ENCODE data around the gene PRAMEF11.
"Not testable (repeated sequence)": the region's sequence is repeated elsewhere in the genome, so short reads cannot be mapped to it uniquely, and the experiment has no call there.

PRAMEF11 gene

DNA sequence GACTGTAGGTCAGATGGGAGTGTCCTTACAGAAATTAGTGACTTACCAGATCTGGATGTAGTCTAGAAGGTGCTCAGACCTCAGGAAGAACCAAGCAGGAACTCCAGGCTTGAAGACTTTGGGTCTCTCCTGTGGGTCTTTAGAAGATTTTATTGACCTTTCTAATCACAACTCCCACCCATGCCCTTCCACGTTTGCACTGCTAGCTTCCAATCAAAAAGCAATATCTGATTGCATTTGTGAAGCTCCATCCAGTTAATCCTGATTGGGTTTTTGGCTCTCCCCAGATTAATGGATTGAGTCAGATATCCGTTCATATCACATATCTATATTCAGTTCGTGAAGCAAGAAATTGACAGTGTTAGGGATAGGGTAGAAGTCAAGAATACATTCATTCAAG, at the start of gene PRAMEF11:
PRAMEF11 (minus strand) TSS at position 101 of the 400 bp plus-strand sequence. CDS start 2,621 bp downstream, outside the sequence.
- DNase-seq (ENCODE audit: low spot score) = not testable (repeated sequence)

DNA sequence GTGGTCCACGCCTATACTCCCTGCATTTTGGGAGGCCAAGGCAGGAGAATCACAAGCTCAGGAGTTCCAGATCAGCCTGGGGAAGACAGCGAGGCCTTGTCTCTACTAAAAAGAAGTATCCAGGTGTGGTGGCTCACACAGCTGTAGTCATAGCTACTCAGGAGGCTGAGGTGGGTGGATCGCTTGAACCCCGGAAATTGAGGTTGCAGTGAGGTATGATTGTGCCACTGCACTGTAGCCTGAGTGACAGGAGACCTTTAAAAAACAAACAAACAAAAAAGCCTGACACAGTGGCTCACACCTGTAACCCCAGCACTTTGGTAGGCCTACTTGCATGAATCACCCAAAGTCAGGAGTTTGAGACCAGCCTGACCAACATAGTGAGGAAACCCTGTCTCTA, 47.2 kb upstream of the PRAMEF11 start:
- not testable (repeated sequence) for DNase-seq (ENCODE audit: low spot score)

GRCh38 chr1:12863131-12863880, 32.1 kb upstream of the PRAMEF11 start:
- DNase-seq (ENCODE audit: low spot score) = not testable (repeated sequence)

- DNase-seq (ENCODE audit: low spot score) = not testable (repeated sequence)
These were observed 25.6 kb upstream of the PRAMEF11 start, which contains the start of gene PRAMEF2 for GRCh38 chr1:12856786-12857185. Gene PRAMEF2 (plus strand): TSS chr1:12857086. CDS start chr1:12859010, 1,924 bp downstream.

GRCh38 chr1:12851779-12852178, 20.6 kb upstream of the PRAMEF11 start:
- no peak for DNase-seq (ENCODE audit: low spot score)

DNA sequence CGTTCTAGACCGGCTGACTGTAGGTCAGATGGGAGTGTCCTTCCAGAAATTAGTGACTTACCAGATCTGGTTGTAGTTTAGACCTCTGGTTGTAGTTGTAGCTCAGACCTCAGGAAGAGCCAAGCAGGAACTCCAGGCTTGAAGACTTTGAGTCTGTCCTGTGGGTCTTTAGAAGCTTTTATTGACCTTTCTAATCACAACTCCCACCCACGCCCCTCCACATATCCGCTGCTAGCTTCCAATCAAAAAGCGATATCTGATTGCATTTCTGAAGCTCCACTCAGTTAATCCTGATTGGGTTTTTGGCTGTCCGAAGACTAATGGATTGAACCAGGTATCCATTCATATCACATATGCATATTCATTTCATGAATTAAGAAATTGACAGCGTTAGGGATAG, 17.4 kb upstream of the PRAMEF11 start, which contains the start of gene HNRNPCL1:
HNRNPCL1 (minus strand) TSS at position 101 of the 400 bp plus-strand sequence. CDS start 431 bp downstream, outside the sequence.
- DNase-seq (ENCODE audit: low spot score) = not testable (repeated sequence)

DNA sequence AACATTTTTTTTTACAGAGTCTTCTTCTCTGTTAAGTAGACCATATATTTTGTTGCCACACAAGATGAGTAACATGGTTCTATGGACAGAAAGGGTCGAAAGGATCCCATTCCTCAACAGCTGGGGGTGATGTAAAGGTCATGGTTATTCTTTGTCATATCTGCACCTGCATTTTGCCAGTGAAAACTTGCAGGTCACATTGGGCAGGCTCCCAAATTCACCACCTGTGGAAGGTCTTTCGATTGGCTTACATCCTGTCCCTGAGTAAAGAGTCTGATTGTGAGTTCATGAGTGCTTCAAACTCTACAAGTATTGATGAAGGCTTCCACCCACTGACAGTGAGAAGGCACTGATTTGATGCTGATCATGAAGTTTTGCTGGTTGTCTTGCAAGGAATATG, 2.0 kb upstream of the PRAMEF11 start:
- DNase-seq (ENCODE audit: low spot score) = not testable (repeated sequence)

DNA sequence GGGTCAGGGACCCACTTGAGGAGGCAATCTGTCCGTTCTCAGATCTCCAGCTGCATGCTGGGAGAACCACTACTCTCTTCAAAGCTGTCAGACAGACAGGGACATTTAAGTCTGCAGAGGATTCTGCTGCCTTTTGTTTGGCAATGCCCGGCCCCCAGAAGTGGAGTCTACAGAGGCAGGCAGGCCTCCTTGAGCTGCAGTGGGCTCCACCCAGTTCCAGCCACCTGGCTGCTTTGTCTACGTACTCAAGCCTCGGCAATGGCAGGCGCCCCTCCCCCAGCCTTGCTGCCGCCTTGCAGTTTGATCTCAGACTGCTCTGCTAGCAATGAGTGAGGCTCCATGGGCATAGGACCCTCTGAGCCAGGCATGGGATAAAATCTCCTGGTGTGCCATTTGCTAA, 12.1 kb downstream of the PRAMEF11 start:
- not testable (repeated sequence) for DNase-seq (ENCODE audit: low spot score)

DNA sequence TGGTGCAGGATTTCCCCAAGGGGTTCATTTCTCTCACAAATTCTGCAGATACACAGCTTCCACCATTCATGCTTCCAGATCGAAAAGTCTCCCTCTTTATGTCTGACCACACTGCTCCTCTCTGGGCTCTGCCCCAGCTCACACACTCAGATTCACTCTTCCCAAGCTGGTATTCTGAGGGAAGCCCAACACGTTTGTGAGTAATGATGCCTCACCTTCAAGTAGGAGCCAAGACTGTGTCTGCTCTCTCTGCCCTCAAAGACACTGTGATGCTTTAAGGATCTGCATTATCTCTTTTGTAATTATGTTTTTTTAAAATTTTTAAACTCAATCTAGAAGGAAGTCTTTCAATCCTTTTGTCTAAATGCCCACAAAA, 19.8 kb downstream of the PRAMEF11 start:
- DNase-seq (ENCODE audit: low spot score) = no peak

DNA sequence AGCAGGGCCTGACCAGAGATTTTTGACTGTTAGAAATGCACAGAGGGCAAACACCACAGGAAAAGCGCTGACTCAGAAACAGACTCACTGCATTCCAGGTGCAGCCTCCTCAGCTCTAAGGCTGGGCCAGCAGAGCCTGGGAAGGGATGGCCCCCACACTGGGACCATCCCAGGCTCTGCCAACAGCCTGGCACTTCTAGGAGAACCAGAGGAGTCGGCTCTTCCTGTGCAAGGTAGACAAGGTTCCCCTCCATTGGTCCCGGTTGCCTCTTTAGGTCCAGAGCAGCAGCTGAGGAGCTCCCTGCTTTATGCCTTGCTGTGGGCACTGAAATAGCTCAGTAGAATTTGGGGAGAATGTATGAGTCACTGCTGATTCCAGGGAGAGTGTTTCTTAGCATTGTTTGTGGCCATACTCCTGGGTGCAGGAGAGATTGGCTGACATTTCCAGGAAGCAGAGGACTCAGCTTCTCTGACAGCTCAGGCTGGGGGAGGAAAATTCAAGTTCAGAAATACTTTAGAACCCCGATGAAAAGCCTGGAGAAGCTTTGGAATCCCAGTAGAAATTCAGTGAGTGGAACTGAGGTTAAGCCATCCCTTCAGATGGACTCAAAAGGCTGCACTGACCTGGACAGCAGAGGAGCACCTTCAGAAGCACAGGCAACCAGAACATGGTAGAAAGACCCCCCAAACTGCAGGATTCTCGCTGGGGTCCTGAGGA, 20.4 kb downstream of the PRAMEF11 start:
- DNase-seq (ENCODE audit: low spot score) = no peak

DNA sequence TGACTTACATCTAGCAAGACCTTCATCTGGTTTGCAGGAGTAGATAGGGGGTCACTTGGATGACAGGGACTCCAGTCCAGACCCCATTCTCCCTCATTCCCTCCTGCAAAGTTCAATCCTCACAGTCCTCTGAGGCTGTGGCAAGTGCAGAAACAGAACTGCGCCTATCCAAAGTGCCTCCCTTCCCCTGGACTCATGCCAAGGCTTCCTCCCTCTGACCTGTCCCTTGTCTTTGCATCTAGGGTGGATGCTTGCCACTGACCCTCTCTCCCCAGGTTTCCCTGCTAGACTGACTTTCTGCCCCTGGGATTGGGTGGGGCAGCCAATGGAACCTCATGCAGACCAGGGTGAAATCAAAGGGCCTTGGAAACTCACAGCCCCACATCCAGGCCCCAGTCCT, 21.3 kb downstream of the PRAMEF11 start:
- no peak for DNase-seq (ENCODE audit: low spot score)

DNA sequence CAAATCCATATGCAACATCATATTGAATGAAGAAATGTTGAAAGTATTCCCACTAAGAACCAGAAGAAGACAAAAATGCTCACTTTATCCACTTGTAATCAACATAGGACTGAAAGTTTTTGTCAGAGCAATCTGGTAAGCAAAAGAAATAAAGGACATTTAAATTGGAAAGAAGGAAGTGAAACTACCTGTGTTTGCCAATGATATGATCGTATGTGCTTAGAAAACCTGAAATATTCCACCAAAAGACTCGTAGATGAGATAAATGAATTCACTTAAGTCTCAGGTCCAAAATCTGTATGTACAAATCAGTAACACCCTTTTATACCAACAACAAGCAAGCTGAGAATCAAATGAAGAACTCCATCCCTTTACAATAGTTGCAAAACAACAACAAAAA, 31.5 kb downstream of the PRAMEF11 start:
- DNase-seq (ENCODE audit: low spot score) = no peak

DNA sequence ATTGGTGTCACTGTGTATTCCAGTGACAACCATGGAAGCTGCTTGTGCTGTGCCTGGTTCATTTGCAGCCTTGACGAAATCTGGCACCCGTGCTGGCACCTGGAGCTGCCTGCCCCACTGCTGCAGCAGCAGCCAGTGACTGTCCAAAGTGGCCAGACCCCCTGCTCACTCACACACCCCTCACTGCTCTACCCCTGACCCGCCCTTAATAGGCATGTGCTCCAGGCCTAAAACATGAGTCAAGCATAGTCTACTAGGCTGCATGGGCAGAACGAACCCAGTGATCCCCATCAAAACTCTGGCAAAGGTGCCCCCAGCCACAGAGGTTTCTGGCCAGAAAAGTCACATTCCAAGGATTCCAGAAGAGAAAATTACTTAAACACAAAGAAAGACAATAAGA, 32.3 kb downstream of the PRAMEF11 start:
- no peak for DNase-seq (ENCODE audit: low spot score)

GRCh38 chr1:12791097-12791496, 40.1 kb downstream of the PRAMEF11 start, which contains the start of gene PRAMEF1:
Gene PRAMEF1 (plus strand): TSS chr1:12791397. CDS start chr1:12793228, 1,831 bp downstream.
- not testable (repeated sequence) for DNase-seq (ENCODE audit: low spot score)

- not testable (repeated sequence) for DNase-seq (ENCODE audit: low spot score)
These were observed 46.5 kb downstream of the PRAMEF11 start for GRCh38 chr1:12784729-12785128.

- not testable (repeated sequence) for DNase-seq (ENCODE audit: low spot score)
These were observed 47.4 kb downstream of the PRAMEF11 start for GRCh38 chr1:12783783-12784182.

- not testable (repeated sequence) for DNase-seq (ENCODE audit: low spot score)
These were observed 49.7 kb downstream of the PRAMEF11 start for GRCh38 chr1:12781488-12781887.

DNA sequence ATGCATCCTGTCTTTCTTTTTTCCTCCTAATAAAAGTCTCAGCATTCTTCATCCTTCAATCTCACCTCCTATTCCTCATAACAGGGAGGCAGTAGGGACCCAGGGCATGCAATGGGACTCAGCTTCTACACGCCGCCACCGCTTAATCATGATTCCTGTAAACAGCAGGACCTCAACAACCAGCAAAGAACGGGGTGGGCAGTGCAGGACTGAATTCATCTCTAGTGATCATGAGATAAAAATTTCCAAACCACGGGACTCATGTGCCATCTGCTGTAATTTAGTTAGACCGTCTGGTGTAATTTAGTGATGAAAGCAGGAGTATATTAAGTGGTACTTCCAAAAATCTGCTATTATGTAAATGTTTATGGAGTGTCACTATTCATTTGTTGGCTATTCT, 52.3 kb downstream of the PRAMEF11 start:
- DNase-seq (ENCODE audit: low spot score) = no peak

- DNase-seq (ENCODE audit: low spot score) = no peak
These were observed 53.1 kb downstream of the PRAMEF11 start for GRCh38 chr1:12778061-12778460.

GRCh38 chr1:12776801-12777557, 54.2 kb downstream of the PRAMEF11 start:
- no peak for DNase-seq (ENCODE audit: low spot score)

DNA sequence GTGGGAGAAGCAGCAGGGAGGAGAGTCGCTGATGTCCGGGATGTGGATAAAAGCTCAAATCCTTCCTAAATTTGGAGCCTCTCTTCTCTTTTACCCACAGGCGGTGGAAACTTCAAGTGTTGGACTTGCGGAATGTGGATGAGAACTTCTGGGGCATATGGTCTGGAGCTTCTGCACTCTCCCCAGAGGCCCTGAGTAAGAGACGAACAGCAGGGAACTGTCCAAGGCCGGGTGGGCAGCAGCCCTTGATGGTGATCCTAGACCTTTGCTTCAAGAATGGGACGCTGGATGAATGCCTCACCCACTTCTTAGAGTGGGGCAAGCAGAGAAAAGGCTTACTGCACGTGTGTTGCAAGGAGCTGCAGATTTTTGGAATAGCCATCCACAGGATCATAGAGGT, 55.8 kb downstream of the PRAMEF11 start:
- DNase-seq (ENCODE audit: low spot score) = no peak

GRCh38 chr1:12774801-12775345, 56.3 kb downstream of the PRAMEF11 start:
- DNase-seq (ENCODE audit: low spot score) = no peak

Data from iPS-NIHi11 (cell line).